G401 (cell line): ENCODE measurements around the gene CTPS2. TPM values are rescaled to one million over a fixed set of nuclear protein-coding genes. Genes with fewer than 3 reads are reported as not detected.
"Not testable (repeated sequence)": the region's sequence is repeated elsewhere in the genome, so short reads cannot be mapped to it uniquely, and the experiment has no call there.

Experiments
- DNase-seq: peaks from one replicate; pipeline ENCODE4 v3.0.0-alpha.2; 2015; ENCODE audit warnings: low spot score
- in situ Hi-C: cut with HindIII; loops from 2 replicates; pipeline ENCODE4 v1.10.0; 2016; ENCODE audit warnings: low sequenced_read_pairs, mixed read lengths
- total RNA-seq: library from RNA; depleted of rRNA; stranded (reverse); fragments of >200 nt; shearing (Covaris generic); gene quantifications from 2 replicates; pipeline ENCODE4 v1.2.3, GENCODE V29; 2014; rRNA removed

Gene CTPS2
- total RNA-seq, 1 experiment from 2014 or later = 20.5 TPM

GRCh38 chrX:16585486-16586376 is 126.7 kb downstream of the CTPS2 start:
- in situ Hi-C loops = no loop called here
- no peak for DNase-seq

GRCh38 chrX:16580004-16580797 is 132.3 kb downstream of the CTPS2 start:
- in situ Hi-C loops = not testable (repeated sequence)

GRCh38 chrX:16579517-16579916 is 133.0 kb downstream of the CTPS2 start:
- in situ Hi-C loops = no loop called here
- no peak for DNase-seq

More at GRCh38 chrX:16580004-16580797, 132.3 kb downstream of the CTPS2 start:
- DNase-seq = not testable (repeated sequence)

- no peak for DNase-seq
- in situ Hi-C loops = no loop called here
Measured at GRCh38 chrX:16578218-16578617, 134.3 kb downstream of the CTPS2 start.

- no peak for DNase-seq
- in situ Hi-C loops = no loop called here
Measured at GRCh38 chrX:16577483-16578029, 134.9 kb downstream of the CTPS2 start.

GRCh38 chrX:16575388-16575787 is 137.1 kb downstream of the CTPS2 start:
- DNase-seq, in situ Hi-C loops: not testable (repeated sequence)

- in situ Hi-C loops = no loop called here
Measured at GRCh38 chrX:16573781-16574180, 138.7 kb downstream of the CTPS2 start.

GRCh38 chrX:16567681-16568080 is 144.8 kb downstream of the CTPS2 start:
- in situ Hi-C loops = no loop called here
- no peak for DNase-seq

More at GRCh38 chrX:16573781-16574180, 138.7 kb downstream of the CTPS2 start:
- no peak for DNase-seq

GRCh38 chrX:16566571-16566970 is 145.9 kb downstream of the CTPS2 start:
- in situ Hi-C loops = no loop called here

GRCh38 chrX:16560173-16560572 is 152.3 kb downstream of the CTPS2 start:
- in situ Hi-C loops = no loop called here
- DNase-seq = no peak

More at GRCh38 chrX:16566571-16566970, 145.9 kb downstream of the CTPS2 start:
- no peak for DNase-seq

- DNase-seq = no peak
- in situ Hi-C loops = no loop called here
Measured at GRCh38 chrX:16559206-16559619, 153.3 kb downstream of the CTPS2 start.

GRCh38 chrX:16558489-16558888 is 154.0 kb downstream of the CTPS2 start:
- in situ Hi-C loops = no loop called here
- DNase-seq = no peak

- DNase-seq = no peak
- in situ Hi-C loops = no loop called here
Measured at GRCh38 chrX:16552546-16552945, 159.9 kb downstream of the CTPS2 start.

GRCh38 chrX:16547644-16548043 is 164.8 kb downstream of the CTPS2 start:
- in situ Hi-C loops = no loop called here

GRCh38 chrX:16544969-16545368 is 167.5 kb downstream of the CTPS2 start:
- in situ Hi-C loops = no loop called here

More at GRCh38 chrX:16547644-16548043, 164.8 kb downstream of the CTPS2 start:
- DNase-seq = no peak

More at GRCh38 chrX:16544969-16545368, 167.5 kb downstream of the CTPS2 start:
- no peak for DNase-seq

Other genes with a start within 250 kb of the CTPS2 start
- not detected in 2 replicates for gene S100G, start 62.5 kb downstream of the CTPS2 start, total RNA-seq
- 16.2 and 25.0 TPM in 2 replicates for gene SYAP1, start 6.9 kb upstream of the CTPS2 start, total RNA-seq
- 17.5 and 20.7 TPM in 2 replicates for gene TXLNG, start 73.8 kb upstream of the CTPS2 start, total RNA-seq
- 99.0 and 131 TPM in 2 replicates for gene RBBP7, start 157.7 kb upstream of the CTPS2 start, total RNA-seq
- 0.31 TPM in 1 of 2 replicates, not detected in the other for gene REPS2, start 234.0 kb upstream of the CTPS2 start, total RNA-seq